ENCODE measurements around the gene TMEM240.

TMEM240 gene

DNA sequence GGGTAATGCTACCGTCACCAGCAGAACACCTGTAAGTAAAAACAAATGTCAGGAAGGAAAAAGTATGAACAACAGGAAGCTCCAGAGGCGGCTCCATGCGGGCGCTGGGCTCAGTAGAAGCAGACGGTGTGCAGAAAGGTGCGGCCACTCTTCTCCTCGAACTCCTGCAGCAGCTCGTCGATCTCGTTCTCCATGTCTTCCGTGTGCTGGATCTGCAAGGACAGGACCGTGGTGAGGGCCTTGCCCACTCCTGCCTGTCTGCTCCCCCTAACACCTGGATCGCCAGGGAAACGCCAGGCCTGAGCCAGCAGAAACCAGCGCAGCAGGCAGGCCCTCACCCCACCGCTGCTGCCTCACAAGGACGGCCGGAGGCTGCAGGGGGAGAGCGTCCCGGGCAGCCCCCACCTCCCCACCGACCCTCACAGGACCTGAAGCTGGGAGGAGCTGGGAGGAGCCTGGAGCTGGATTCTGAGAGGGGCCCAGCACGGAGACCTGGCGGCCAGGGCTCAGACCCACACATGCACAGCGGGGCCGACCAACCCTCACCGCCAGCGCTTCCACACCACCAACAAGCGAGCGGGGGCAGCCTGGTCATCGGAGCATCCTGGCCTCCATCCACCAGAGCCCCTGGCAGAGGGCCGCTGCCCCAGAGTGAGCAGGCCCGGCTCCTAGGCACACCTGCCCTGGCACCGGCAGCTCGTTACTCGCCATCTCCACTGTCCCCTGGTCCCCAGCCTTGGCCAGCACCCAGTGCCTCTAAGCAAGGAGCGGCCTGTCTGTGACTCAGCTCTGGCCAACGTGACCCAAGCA, 1.7 kb upstream of the TMEM240 start:
- Histone ChIP-seq H3K36me3 (ENCODE audit: control insufficient read depth, low read length) (peaks cover 28% of the 10 kb centered on the region), H3K79me2 (ENCODE audit: control insufficient read depth, low read length) (no peaks in the 10 kb centered on the region), H3F3A (ENCODE audit: control insufficient read depth, insufficient read depth) (no peaks in the 10 kb centered on the region), H3K27ac (ENCODE audit: low read depth, low read length) (no peak overlapping the region), H3K4me2 (ENCODE audit: low read length) (no peak overlapping the region), H4K20me1 (ENCODE audit: control insufficient read depth, insufficient read depth, low read depth, low read length) (no peaks in the 10 kb centered on the region), H3K9me2 (replicated peaks; ENCODE audit: control insufficient read depth, low read length) (no peaks in the 10 kb centered on the region), H3K9me3 (ENCODE audit: control insufficient read depth, insufficient read depth, low read length) (no peaks in the 10 kb centered on the region), H3K4me3 (ENCODE audit: low read length) (no peak overlapping the region), H3K27me3 (ENCODE audit: control insufficient read depth, low read length) (no peaks in the 10 kb centered on the region), H3K4me1 (ENCODE audit: control insufficient read depth, low read length) (no peaks in the 10 kb centered on the region)
- TF ChIP-seq EZH2phosphoT487 (IDR thresholded peaks at IDR 0.05; ENCODE audit: borderline replicate concordance, low read length): no peak
- TF ChIP-seq, protein P1, sequence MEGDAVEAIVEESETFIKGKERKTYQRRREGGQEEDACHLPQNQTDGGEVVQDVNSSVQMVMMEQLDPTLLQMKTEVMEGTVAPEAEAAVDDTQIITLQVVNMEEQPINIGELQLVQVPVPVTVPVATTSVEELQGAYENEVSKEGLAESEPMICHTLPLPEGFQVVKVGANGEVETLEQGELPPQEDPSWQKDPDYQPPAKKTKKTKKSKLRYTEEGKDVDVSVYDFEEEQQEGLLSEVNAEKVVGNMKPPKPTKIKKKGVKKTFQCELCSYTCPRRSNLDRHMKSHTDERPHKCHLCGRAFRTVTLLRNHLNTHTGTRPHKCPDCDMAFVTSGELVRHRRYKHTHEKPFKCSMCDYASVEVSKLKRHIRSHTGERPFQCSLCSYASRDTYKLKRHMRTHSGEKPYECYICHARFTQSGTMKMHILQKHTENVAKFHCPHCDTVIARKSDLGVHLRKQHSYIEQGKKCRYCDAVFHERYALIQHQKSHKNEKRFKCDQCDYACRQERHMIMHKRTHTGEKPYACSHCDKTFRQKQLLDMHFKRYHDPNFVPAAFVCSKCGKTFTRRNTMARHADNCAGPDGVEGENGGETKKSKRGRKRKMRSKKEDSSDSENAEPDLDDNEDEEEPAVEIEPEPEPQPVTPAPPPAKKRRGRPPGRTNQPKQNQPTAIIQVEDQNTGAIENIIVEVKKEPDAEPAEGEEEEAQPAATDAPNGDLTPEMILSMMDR (IDR thresholded peaks at IDR 0.05; ENCODE audit: low read depth, low read length, poor library complexity, severe bottlenecking): no peak

DNA sequence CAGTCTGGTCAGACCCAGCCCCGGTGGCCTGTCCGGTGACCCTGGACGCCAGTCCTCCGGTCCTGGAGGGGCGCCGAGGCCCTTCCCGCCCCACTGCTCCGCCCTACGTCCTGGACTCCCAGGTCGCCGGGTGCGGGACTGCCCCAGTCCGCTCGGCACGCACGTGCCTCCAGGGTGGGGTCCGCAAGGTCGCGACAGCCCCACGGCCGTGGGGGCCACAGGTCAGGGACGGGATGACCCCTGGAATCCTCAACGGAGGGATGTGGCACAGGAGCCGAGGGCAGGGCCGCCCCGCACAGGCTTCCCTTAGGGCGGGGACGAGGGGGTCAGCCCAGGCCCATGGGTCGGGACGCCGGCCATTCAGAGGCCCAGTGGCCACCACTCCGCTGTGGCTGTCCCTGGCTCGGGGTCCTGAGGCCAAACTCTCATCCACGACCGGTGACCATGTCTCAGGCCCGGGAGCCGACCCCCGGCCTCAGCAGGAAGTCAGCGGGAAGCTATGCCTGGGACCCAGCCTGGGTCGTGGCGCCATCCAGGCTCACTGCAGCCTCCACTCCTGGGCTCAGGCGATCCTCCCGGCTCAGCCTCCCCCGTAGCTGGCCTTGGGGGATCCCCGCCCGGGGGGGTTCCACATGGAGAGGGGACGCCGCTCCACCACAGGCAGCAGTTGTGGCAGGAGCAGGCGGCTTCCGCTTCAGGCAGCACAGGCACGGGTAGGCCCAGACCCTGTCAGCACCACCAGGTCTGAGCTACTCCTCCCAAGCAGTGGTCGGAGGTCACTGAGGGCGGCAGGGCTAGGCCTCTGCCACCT, 599 bp upstream of the TMEM240 start:
- H3K4me3 ChIP-seq (ENCODE audit: low read length): no peak overlapping the region
- H4K20me1 ChIP-seq (ENCODE audit: control insufficient read depth, insufficient read depth, low read depth, low read length): no peaks in the 10 kb centered on the region

DNA sequence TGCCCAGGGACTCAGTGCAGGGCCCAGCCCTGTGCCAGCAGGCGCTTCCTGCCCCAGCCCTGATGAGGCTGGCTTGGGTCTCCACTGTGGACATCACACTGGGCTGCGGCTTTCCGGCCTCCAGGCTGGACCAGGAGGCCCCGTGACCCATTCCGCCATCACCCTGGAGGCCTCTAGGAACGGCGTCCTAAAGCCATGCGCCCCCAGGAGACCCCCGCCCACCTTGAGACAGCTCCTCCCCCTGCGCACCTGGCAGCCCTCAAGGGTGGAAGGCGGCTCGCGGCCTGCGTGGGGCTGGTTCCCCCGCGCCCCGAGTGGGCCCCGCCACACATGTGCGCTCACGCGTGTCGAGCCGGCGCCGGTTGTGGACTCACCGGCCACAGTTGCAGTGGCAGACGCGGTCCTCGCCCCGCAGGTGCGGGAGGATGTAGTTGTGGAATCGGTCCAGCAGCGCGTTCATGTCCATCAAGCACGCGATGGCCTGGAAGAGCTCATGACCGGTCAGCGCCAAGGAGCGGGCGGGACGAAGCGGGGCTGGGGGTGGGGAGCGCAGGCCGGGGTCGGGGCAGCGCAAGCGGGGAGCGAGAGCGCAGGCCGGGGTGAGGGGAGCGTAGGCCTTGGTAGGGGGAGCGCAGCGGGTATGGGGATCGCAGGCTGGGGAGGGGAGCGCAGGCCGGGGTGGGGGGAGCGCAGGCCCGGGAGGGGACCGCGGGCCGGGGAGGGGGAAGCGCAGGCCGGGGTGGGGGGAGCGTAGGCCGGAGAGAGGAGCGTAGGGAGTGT, 924 bp downstream of the TMEM240 start:
- Histone ChIP-seq H3K27ac (ENCODE audit: low read depth, low read length) (no peak overlapping the region), H3K79me2 (ENCODE audit: control insufficient read depth, low read length) (no peaks in the 10 kb centered on the region), H3K4me1 (ENCODE audit: control insufficient read depth, low read length) (no peaks in the 10 kb centered on the region), H3K9me3 (ENCODE audit: control insufficient read depth, insufficient read depth, low read length) (no peaks in the 10 kb centered on the region), H3K36me3 (ENCODE audit: control insufficient read depth, low read length) (peaks cover 25% of the 10 kb centered on the region), H3K4me2 (ENCODE audit: low read length) (no peak overlapping the region), H3F3A (ENCODE audit: control insufficient read depth, insufficient read depth) (no peaks in the 10 kb centered on the region), H3K27me3 (ENCODE audit: control insufficient read depth, low read length) (no peaks in the 10 kb centered on the region), H3K9me2 (replicated peaks; ENCODE audit: control insufficient read depth, low read length) (no peaks in the 10 kb centered on the region), H4K20me1 (ENCODE audit: control insufficient read depth, insufficient read depth, low read depth, low read length) (no peaks in the 10 kb centered on the region), H3K4me3 (ENCODE audit: low read length) (no peak overlapping the region)
- TF ChIP-seq EZH2phosphoT487 (IDR thresholded peaks at IDR 0.05; ENCODE audit: borderline replicate concordance, low read length): no peak
- TF ChIP-seq, protein P1 (IDR thresholded peaks at IDR 0.05; ENCODE audit: low read depth, low read length, poor library complexity, severe bottlenecking): no peak

More for the DNA sequence above, 599 bp upstream of the TMEM240 start:
- TF ChIP-seq EZH2phosphoT487 (IDR thresholded peaks at IDR 0.05; ENCODE audit: borderline replicate concordance, low read length): no peak
- TF ChIP-seq, protein P1 (IDR thresholded peaks at IDR 0.05; ENCODE audit: low read depth, low read length, poor library complexity, severe bottlenecking): no peak
- no peaks in the 10 kb centered on the region for H3K79me2 ChIP-seq (ENCODE audit: control insufficient read depth, low read length)
- H3F3A ChIP-seq (ENCODE audit: control insufficient read depth, insufficient read depth): no peaks in the 10 kb centered on the region
- no peaks in the 10 kb centered on the region for H3K27me3 ChIP-seq (ENCODE audit: control insufficient read depth, low read length)
- H3K36me3 ChIP-seq (ENCODE audit: control insufficient read depth, low read length): peaks cover 25% of the 10 kb centered on the region
- no peaks in the 10 kb centered on the region for H3K9me2 ChIP-seq (replicated peaks; ENCODE audit: control insufficient read depth, low read length)
- H3K27ac ChIP-seq (ENCODE audit: low read depth, low read length): no peak overlapping the region
- no peak overlapping the region for H3K4me2 ChIP-seq (ENCODE audit: low read length)
- no peaks in the 10 kb centered on the region for H3K4me1 ChIP-seq (ENCODE audit: control insufficient read depth, low read length)
- no peaks in the 10 kb centered on the region for H3K9me3 ChIP-seq (ENCODE audit: control insufficient read depth, insufficient read depth, low read length)

Measured in DOHH2 (cell line).